Kidney epithelial cell (primary cell): Measurements from ENCODE around the gene LRCH2. TPM values are rescaled to one million over a fixed set of nuclear protein-coding genes. Genes with fewer than 3 reads are reported as not detected.
"Not testable (repeated sequence)": the region's sequence is repeated elsewhere in the genome, so short reads cannot be mapped to it uniquely, and the experiment has no call there.

Experiments
- DNase-seq: peaks from one replicate; pipeline ENCODE4 v3.0.0-alpha.2; 2010; ENCODE audit warnings: low read depth
- H3K27me3 ChIP-seq: 2 replicates; pipeline ENCODE4 v1.6.0; 2011; ENCODE audit warnings: low read length; ENCODE audit not compliant: control insufficient read depth, insufficient read depth
- H3K36me3 ChIP-seq: 2 replicates; pipeline ENCODE4 v1.5.1; 2011; ENCODE audit warnings: low read length; ENCODE audit not compliant: control insufficient read depth, insufficient read depth
- H3K4me3 ChIP-seq: 2 replicates; pipeline ENCODE4 v1.5.1; 2011; ENCODE audit warnings: low read depth, mild to moderate bottlenecking, control low read depth, low read length
- CTCF ChIP-seq: IDR thresholded peaks from 2 replicates; pipeline ENCODE4 v1.5.1; 2011; ENCODE audit warnings: mild to moderate bottlenecking, moderate library complexity, low read length, control low read depth, inconsistent platforms; ENCODE audit not compliant: insufficient read depth, poor library complexity, severe bottlenecking
- total RNA-seq: library from RNA; depleted of rRNA; stranded (reverse); fragments of >200 nt; gene quantifications from 2 replicates; pipeline ENCODE4 v1.2.3, GENCODE V29; 2015

The LRCH2 gene
- total RNA-seq, 1 donor from 2014 or later = 3.7 TPM

- DNase-seq = no peak
- Histone ChIP-seq H3K27me3 (peaks cover 5% of the 10 kb centered on the region), H3K4me3 (no peak overlapping the region), H3K36me3 (no peaks in the 10 kb centered on the region)
- TF ChIP-seq CTCF = no peak
Measured at GRCh38 chrX:115237056-115237455, 3.2 kb upstream of the LRCH2 start.

GRCh38 chrX:115236560-115236959 is 2.7 kb upstream of the LRCH2 start:
- Histone ChIP-seq H3K4me3 (no peak overlapping the region), H3K27me3 (peaks cover 5% of the 10 kb centered on the region), H3K36me3 (no peaks in the 10 kb centered on the region)
- TF ChIP-seq CTCF = no peak
- no peak for DNase-seq

GRCh38 chrX:115234461-115234860 is 565 bp upstream of the LRCH2 start:
- no peak for DNase-seq
- H3K4me3 ChIP-seq = peak overlapping the region; percentile 70
- no peak for TF ChIP-seq CTCF
- H3K36me3 ChIP-seq = no peaks in the 10 kb centered on the region
- H3K27me3 ChIP-seq = peaks cover 5% of the 10 kb centered on the region

GRCh38 chrX:115232933-115233496 is 881 bp downstream of the LRCH2 start:
- H3K4me3 ChIP-seq = peak overlapping the region; percentile 70
- TF ChIP-seq CTCF = no peak
- H3K27me3 ChIP-seq = peaks cover 5% of the 10 kb centered on the region
- no peak for DNase-seq
- H3K36me3 ChIP-seq = no peaks in the 10 kb centered on the region

- Histone ChIP-seq H3K4me3 (no peak overlapping the region), H3K27me3 (peaks cover 5% of the 10 kb centered on the region), H3K36me3 (no peaks in the 10 kb centered on the region)
- no peak for DNase-seq
- no peak for TF ChIP-seq CTCF
Measured at GRCh38 chrX:115229337-115230003, 4.4 kb downstream of the LRCH2 start.

GRCh38 chrX:115226929-115227328 is 7.0 kb downstream of the LRCH2 start:
- peak; percentile 59 for TF ChIP-seq CTCF
- H3K36me3 ChIP-seq = no peaks in the 10 kb centered on the region
- no peak for DNase-seq

GRCh38 chrX:115217346-115217745 is 16.6 kb downstream of the LRCH2 start:
- not testable (repeated sequence) for H3K4me3 ChIP-seq, H3K36me3 ChIP-seq, H3K27me3 ChIP-seq, DNase-seq

More at GRCh38 chrX:115226929-115227328, 7.0 kb downstream of the LRCH2 start:
- Histone ChIP-seq H3K4me3 (no peak overlapping the region), H3K27me3 (no peaks in the 10 kb centered on the region)
